GM19099 (cell line): ENCODE measurements around the gene OR1F1.

ENCODE experiments used
- POLR2A ChIP-seq: IDR thresholded peaks from 3 replicates; pipeline ENCODE4 v1.6.1; 2011; ENCODE audit warnings: low read depth; ENCODE audit not compliant: insufficient read length; ENCODE audit errors: extremely low read depth

Gene OR1F1

DNA sequence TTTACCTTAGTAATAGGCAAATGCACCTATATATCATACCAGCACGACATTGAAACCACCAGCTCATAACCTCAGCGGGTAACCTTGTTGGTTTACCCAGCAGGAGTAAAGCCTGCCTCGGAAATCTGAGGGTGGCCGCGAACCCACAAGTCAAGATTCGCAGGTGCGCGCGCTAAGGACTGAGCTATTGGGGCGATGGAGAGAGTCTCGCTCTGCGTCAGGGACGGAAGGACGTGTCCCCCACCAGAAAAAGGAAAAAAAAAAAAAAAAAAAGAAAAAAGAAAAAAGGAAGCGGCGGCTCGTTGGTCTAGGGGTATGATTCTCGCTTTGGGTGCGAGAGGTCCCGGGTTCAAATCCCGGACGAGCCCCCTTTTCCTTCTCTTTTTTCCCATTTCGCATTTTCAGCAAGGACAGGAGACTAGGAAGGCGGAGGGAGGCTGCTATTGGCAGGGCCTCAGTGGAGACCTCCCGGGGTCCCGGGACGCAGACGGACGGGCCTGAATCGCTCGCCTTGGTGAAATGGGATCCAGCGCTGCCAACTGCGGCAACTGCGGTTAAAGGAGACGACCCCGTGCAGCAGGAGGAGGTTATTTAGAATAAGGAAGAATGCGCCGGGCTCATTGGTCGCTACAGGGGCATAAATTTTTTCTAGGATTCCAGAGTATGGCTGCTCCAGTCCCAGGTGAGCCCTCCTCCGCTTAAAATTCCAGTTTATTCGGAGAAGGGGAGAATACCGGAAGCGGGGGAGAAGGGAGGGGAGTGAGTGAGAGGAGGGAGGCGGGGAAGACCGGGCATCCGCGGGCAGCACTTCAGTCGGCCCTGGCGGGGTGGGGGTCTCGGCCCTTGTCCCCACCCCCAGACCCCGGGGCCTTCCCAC, at the start of gene OR1F1:
Gene OR1F1, plus strand, starts transcription at position 407 of the 877 bp plus-strand sequence.
- TF ChIP-seq POLR2A = no peak

DNA sequence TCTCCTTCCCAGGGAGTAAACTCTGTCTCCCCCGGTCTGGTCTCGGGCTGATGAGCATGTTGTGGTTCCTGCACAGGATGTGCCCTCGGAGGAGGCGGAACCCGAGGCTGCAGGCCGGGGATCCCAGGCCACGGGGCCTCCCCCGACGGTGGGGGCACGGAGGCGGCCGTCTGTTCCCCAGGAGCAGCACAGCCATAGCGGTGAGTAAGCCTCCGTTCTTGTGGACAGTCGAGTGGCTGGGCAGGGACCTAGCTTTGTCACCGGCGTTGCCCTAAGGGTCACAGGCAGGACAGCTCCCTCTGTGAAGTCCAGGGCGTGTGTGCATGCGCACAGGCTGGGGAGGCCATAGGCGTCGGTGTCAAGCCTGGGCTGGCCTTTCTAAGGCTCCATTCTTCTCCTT, 49.7 kb upstream of the OR1F1 start:
- TF ChIP-seq POLR2A = no peak

DNA sequence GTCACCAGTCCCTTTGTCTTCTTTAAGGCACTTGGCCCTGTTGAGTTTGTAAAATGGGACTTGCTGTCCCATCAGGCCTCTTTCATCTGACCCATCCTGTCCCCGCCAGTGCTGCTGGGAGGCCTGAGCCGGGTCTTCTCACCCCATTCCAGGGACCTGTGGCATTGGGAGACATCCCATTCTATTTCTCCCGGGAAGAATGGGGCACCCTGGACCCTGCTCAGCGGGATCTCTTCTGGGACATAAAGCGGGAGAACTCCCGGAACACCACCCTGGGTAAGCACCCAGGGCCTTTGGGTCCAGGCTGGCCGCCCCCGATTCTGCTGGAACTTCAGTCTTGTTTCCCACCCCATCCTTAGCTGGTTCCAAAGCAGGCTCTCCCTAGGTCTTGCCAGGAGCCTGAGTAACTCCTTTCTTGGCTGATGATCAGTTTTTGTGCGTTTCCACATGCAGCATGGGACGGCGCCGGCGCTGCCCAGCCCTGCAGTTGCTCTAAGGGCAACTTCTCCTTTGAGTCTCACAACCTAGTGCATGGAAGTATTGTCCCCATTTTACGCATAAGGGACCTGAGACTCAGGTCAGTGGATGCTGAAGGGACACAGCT, 49.1 kb upstream of the OR1F1 start:
- TF ChIP-seq POLR2A = no peak

DNA sequence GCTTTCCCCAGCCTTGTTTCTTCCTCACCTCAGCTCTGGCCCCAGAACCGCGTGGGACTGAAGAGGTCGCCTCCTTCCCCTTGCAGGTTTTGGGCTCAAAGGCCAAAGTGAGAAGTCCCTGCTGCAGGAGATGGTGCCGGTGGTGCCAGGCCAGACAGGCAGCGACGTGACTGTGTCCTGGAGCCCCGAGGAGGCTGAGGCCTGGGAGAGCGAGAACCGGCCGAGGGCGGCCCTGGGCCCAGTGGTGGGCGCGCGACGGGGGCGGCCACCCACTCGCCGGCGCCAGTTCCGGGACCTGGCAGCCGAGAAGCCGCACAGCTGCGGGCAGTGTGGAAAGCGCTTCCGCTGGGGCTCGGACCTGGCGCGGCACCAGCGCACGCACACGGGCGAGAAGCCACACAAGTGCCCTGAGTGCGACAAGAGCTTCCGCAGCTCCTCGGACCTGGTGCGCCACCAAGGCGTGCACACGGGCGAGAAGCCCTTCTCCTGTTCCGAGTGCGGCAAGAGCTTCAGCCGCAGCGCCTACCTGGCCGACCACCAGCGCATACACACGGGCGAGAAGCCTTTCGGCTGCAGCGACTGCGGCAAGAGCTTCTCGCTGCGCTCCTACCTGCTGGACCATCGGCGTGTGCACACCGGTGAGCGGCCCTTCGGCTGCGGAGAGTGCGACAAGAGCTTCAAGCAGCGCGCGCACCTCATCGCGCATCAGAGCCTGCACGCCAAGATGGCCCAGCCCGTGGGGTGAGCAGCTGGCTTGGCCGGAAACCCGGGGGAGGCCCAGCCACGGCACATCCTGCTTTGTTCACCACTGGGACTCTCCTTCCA, 47.2 kb upstream of the OR1F1 start:
- no peak for TF ChIP-seq POLR2A

DNA sequence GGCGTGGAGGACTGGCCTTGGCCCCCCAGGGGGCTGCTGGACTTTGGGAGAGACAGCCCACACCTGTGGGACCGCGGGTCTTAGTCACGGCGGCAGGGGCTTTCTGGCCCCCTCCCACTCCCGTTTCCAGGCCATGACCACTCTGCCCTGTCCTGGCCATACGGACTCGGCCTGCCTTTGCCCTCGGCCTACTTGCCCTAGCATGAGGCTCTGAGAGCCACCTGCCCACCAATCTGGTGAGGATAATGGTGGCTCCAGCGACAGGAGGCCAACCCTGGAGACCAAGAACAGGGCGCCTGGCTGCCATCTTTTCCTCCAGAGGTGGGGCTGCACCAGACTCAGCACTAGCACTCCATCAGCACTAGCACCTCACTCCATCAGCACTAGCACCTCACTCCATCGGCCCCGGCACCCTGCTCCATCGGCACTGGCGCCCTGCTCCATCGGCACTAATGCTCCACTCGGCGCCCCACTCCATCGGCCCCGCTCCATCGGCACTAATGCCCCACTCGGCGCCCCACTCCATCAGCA, 46.2 kb upstream of the OR1F1 start:
- TF ChIP-seq POLR2A = no peak

DNA sequence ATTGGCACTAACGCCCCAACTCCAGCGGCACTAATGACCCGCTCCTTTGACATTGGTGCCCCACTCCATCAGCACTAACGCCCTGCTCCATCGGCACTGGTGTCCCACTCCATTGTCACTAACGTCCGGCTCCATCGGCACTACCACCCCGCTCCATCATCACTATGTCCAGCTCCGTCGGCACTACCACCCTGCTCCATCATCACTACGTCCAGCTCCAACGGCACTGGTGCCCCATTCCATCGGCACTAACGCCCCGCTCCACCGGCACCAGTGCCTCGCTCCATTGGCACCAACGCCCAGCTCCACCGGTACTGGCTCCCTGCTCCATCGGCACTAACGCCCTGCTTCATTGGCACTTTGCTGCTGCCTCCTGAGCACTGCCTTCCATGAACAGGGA, 45.7 kb upstream of the OR1F1 start:
- TF ChIP-seq POLR2A = no peak

DNA sequence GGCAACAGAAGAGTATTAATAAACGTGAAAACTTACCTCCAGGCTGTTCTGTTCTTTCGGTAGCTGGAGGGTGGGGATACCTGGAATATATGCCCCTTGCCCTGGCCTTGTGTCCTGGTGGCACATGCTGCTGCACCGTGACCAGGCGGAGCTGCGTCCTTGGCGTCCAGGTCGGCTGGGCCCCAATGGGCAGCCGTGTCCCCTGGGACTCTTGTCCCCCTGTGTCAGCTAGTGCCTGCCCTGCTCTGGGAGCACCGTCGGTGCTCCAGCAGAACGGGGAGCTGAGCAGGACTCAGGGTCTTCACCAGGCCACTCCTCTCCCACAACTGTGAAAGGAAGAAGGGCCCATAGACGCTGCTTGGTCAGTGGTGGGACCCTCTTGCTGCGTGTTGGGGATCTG, 45.2 kb upstream of the OR1F1 start:
- TF ChIP-seq POLR2A = no peak

DNA sequence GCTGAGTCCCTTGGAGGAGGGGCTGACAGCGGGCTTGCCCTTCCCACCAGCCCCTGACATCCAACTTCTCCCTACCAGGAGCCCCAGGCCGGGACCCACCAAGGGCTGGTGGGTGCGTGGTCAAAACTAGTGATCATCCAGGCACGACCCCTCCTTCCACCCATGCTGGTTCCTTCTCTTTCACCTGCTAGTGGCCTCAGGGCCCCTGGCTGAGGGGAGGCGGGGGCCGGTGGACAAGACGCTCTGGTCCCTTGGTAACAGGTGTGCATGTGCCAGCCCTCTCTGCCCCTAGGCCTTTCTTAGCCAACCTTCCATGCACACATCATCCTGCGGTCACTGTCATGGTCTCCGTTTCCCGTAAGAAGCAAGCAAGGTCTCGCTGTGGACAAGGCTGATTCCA, 44.8 kb upstream of the OR1F1 start:
- TF ChIP-seq POLR2A = no peak

DNA sequence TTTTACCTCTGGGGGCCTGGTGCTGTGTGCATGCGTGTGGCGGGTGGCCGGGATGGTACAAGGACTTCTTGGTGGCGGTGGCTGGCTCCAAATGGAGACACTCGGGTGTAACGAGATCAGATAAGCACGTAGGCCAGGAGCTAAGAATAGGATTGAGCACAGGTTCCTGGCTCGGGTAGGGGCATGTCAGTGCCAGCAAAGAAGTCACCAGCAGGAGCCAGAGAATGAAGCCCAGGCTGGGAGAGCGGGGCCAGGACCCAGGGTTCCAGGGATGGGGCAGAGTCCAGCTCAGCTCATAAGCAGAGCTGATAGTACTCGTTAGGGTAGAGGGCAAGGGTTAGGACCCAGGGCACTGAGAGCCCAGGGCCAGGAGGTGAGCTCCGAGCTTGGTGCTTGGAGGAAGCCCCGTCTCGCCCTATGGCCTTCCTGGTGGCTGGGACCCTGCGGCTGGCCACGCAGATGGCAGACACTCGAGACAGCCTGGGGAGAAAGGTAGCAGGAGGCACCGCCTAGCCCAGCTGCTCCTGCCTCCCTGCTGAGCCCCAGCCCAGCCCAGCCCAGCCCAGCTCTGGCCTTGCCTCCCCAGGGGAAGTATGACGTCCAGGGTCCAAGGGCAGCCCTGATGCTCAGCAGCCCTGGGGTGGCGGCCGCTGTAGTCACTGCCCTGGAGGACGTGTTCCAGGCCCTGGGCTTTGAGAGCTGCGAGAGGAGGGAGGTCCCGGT, 44.2 kb upstream of the OR1F1 start:
- TF ChIP-seq POLR2A = no peak

DNA sequence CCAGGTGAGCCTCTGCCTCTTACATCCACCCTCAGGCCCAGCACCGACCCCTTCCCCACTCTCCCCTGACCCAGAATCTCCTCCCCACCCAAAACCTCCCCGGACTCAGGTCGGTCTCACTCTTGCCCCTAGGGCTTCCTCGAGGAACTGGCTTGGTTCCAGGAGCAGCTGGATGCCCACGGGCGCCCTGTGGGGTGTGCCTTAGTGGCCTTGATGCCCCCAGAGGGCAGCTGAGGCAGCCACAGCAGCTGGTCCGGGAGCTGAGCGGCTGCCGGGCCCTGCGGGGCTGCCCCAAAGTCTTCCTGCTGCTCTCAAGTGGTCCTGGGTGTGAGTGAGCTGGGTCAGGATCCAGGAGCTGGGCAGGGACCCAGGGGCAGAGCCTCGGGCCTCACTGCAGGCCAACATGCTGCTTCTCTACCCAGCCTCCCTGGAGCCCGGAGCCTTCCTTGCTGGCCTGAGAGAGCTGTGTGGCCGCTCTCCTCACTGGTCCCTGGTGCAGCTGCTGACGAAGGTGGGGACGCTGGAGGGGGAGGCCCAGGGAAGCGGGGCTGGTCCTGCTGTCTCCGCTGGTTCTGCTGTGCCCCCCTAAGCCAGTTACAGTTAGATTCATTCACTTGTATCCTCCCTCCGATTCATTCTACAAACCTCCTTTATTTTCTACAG, 43.6 kb upstream of the OR1F1 start:
- TF ChIP-seq POLR2A = no peak

DNA sequence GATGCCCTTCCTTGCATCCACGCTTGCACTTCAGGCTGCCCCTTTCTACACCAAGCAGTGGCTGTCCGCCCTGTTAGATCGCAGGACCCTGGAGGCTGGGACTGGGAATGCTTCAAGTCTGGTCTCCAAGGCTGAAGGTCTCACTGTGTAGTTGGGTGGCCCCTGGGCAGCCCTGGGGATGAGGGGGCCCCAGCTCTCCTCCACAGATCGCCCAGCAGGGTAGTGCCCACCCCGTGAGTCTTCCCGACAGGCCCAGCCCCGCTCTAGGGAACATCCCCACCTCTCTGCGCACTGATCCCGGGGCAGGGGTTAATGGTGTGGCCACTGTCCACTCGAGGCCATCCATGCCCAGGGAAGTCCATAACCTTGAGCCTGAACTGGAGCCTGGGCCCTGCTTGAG, 42.9 kb upstream of the OR1F1 start:
- TF ChIP-seq POLR2A = no peak

DNA sequence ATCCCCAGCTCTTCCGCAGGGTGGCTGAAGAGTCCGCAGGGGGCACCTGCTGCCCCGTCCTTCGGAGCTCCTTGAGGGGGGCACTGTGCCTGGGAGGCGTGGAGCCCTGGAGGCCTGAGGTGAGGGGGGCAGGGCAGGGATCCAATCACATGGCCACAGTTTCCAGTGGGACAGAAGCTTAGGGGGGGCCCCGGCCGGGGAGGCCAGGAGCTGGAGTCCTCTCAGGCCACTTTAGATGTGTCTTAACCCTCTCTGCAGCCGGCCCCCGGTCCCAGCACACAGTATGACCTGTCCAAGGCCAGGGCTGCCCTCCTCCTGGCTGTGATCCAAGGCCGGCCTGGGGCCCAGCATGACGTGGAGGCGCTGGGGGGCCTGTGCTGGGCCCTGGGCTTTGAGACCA, 42.3 kb upstream of the OR1F1 start:
- TF ChIP-seq POLR2A = no peak

DNA sequence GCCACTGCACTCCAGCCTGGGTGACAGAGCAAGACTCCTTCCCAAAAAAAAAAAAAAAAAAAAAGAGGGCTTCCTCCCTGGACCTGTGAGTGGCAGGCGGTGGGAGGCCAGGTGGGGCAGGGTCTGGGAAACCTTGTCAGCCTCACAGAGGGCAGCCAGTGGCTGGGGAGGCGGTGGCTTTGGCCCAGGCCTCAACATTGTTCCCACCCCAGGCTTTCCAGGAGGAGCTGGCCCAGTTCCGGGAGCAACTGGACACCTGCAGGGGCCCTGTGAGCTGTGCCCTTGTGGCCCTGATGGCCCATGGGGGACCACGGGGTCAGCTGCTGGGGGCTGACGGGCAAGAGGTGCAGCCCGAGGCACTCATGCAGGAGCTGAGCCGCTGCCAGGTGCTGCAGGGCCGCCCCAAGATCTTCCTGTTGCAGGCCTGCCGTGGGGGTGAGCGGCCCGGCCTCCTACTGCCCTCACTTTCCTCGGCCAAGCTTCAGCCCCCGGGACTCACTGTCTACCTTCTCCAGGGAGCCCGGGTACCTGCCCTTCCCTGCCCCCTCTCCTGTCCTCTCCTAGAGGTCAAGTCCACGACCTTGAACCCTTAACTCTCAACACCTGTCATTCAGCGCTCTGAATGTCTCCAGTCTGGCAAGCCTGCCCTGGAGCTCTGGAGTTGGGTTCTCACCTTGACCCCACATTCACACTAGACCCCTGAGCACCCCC, 40.8 kb upstream of the OR1F1 start:
- no peak for TF ChIP-seq POLR2A

DNA sequence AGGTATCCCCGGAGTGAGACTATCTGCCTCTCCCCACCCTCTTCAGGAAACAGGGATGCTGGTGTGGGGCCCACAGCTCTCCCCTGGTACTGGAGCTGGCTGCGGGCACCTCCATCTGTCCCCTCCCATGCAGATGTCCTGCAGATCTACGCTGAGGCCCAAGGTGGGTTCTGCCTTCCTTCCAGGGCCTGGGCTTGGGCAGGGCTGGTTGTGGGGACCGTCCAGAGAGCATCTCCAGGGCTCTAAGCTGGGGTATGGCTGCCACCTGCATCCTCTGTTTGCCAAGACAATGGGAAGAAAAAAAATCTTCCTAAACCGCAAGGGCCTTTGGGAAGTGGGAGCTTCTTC, 40.3 kb upstream of the OR1F1 start:
- TF ChIP-seq POLR2A = no peak
